Right ventricle myocardium superior (tissue), 1 donor: ENCODE results near the gene OR2D2. TPM values are rescaled to one million over a fixed set of nuclear protein-coding genes. Genes with fewer than 3 reads are reported as not detected.
A peak's percentile ranks its signal among the peaks of the same experiment; 100 is the strongest.
"Not testable (repeated sequence)": the region's sequence is repeated elsewhere in the genome, so short reads cannot be mapped to it uniquely, and the experiment has no call there.

Experiments used
- ATAC-seq: fragments of 200-7000 bp; cut with Tn5 transposase; one replicate; pipeline ENCODE4 v1.9.1; 2020; ENCODE audit warnings: mild to moderate bottlenecking; ENCODE audit not compliant: poor library complexity
- DNase-seq: peaks from one replicate; pipeline ENCODE4 v3.0.0-alpha.2; 2020
- intact Hi-C: fragments of 100-400 bp; cut with DNase I; formaldehyde crosslinking; loops from one replicate; pipeline ENCODE4 v1.11.2; 2022
- total RNA-seq: library from RNA; stranded (reverse); fragmentation: NEBNext Ultra II Directional; extraction: Animal tissue kit (Norgen Biotek cat#: 25700); gene quantifications from one replicate; pipeline ENCODE4 v1.2.1, GENCODE V29; 2021
- donor health status: DM: no; HTN: yes; CAD: no; lungs with severe emphysema.

Gene OR2D2
- total RNA-seq, 1 donor from 2014 or later = not detected

- ATAC-seq (no peak), DNase-seq (no peak)
- intact Hi-C loops = no loop called here
These were observed 2.5 kb downstream of the OR2D2 start for GRCh38 chr11:6889835-6890234.

DNA sequence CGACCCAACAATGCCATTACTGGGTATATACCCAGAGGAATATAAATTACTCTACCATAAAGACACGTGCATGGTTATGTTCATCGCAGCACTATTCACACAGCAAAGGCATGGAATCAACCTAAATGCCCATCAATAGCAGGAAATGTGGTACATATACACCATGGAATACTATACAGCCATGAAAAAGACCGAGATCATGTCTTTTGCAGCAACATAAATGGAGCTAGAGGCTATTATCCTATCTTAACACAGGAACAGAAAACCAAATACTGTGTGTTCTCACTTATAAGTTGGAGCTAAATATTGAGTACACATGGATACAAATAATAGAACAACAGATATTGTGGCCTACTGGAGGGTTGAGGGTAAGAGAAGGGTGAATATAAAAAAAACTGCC is 3.5 kb downstream of the OR2D2 start:
- no peak for ATAC-seq
- no peak for DNase-seq
- intact Hi-C loops = no loop called here

DNA sequence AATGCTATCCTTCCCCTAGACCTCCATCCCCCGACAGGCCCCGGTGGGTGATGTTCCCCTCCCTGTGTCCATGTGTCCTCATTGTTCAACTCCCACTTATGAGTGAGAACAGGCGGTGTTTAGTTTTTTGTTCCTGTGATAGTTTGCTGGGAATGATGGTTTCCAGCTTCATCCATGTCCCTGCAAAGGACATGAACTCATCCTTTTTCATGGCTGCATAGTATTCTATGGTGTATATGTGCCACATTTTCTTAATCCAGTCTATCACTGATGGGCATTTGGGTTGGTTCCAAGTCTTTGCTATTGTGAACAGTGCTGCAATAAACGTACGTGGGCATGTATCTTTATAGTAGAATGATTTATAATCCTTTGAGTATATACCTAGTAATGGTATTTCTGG is 4.6 kb downstream of the OR2D2 start:
- ATAC-seq, DNase-seq, intact Hi-C loops: not testable (repeated sequence)

DNA sequence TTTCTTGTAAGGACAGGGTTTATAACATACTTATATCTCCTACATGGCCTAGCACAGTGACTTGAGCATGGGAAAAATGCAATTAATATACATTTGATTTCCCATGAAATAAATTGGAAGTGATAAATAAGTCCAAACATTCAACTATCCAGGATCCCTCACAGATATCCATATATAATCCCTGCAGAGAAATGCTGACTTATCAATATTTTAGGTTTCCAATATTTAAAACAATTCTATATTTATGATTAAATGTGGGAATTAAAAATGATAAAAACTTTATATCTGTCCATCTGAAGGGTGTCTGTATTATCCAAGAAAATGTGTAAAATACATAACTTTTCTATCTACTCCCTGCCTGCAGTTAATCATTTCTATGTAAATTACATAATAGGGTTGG is 9.5 kb downstream of the OR2D2 start:
- DNase-seq (no peak), ATAC-seq (no peak)
- intact Hi-C loops = no loop called here

DNA sequence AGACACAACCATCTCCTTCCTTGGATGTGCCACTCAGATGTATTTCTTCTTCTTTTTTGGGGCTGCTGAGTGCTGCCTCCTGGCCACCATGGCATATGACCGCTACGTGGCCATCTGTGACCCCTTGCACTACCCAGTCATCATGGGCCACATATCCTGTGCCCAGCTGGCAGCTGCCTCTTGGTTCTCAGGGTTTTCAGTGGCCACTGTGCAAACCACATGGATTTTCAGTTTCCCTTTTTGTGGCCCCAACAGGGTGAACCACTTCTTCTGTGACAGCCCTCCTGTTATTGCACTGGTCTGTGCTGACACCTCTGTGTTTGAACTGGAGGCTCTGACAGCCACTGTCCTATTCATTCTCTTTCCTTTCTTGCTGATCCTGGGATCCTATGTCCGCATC is 15.4 kb downstream of the OR2D2 start:
- no peak for DNase-seq
- intact Hi-C loops = no loop called here
- ATAC-seq = no peak

- ATAC-seq (no peak), DNase-seq (no peak)
- intact Hi-C loops = no loop called here
These were observed 16.0 kb downstream of the OR2D2 start, which contains the start of gene OR10A4 for GRCh38 chr11:6876325-6876724. Gene OR10A4 (plus strand): TSS chr11:6876625. CDS start chr11:6876648, 23 bp downstream.

GRCh38 chr11:6875761-6876160 is 16.5 kb downstream of the OR2D2 start:
- DNase-seq = no peak
- ATAC-seq = no peak
- intact Hi-C loops = no loop called here

- DNase-seq = no peak
- no peak for ATAC-seq
- intact Hi-C loops = no loop called here
These were observed 21.0 kb downstream of the OR2D2 start for GRCh38 chr11:6871278-6871677.

DNA sequence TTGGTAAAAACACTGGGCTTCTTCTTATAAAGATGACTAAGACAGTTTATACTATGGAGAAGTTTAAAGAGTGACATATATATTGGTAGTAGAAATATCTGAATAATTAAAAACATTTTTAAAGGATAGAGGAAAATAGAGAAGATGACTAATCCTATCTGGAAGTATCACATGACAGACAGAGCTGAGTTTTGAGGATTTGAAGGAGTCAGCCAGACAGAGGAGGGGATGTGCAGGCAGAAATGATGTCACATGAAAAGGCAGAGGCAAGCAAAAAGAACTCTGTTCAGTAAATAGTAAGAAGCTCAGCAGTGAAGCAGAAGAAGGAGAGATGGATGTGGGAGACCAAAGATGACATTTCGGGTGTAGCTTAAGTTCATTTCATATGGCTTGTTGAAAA is 27.9 kb downstream of the OR2D2 start:
- no peak for ATAC-seq
- DNase-seq = no peak
- intact Hi-C loops = no loop called here

DNA sequence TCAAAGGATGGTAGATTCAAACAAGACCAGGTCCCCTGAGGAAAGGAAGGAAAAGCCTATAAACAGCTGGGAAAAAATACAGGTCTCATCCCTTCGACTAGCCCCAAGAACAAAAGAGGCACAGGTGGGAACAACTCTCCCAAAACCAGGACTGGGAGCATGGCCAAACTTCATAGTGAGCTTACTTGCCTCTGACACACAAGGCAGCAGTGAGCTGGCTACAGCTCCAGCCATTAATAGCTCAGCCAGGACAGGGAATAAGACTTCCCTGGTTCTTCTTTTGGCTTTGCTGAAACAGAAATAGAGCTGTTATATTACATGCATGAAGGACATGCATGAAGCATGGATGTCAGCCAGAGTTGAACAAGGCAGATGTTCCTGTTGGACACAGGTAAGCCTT is 29.3 kb downstream of the OR2D2 start, which contains the start of gene OR10A2:
OR10A2 (plus strand) TSS at position 97 of the 400 bp plus-strand sequence. CDS start 6,698 bp downstream, outside the sequence.
- DNase-seq (no peak), ATAC-seq (peak; percentile 45)
- intact Hi-C loops = no loop called here

DNA sequence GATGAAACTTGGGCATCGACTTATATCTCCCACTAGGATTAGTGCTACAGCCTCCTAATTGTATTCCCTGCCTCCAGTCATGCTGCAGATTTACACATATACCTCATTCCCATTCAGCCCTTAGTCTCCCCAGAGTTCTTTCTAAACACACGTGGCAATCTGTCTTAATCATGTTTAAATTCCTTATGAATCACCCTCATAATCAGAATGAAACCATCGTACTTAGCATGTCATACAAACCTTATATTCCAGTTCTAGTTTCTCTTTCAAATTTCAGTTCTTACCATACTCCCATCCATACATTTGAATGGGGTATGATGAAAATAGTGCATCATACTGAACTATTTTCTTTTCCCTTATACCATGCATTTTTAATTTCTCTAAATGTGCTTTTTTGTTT is 35.4 kb downstream of the OR2D2 start:
- ATAC-seq (no peak), DNase-seq (no peak)
- intact Hi-C loops = no loop called here

DNA sequence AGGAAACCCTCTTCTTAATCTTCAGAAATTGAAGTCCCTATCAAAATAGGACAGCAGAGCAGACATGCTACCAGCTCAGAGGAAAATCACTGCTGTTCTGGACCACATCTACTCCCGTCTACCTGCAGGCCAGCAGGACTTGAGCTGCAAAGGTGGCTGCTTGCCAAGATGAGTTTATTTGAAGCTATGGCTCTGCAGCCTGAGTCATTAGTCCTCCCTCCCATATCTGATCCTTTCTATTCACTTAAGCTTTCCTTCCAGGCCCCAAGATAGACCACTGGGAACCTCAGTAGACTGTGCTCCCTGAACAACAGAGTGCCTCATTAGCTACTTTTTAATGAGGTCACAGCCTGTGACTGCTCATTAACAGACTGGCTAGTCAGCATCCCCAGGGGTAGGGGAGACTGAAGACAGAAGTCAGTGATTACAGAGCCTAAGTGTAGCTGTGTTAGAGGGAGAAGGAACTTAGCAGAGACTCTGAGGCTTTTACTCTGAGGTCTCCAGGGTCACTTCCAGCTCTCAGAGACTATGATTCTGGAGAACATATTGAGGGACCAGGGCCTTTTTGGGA is 36.2 kb downstream of the OR2D2 start:
- no peak for DNase-seq
- no peak for ATAC-seq
- intact Hi-C loops = no loop called here

DNA sequence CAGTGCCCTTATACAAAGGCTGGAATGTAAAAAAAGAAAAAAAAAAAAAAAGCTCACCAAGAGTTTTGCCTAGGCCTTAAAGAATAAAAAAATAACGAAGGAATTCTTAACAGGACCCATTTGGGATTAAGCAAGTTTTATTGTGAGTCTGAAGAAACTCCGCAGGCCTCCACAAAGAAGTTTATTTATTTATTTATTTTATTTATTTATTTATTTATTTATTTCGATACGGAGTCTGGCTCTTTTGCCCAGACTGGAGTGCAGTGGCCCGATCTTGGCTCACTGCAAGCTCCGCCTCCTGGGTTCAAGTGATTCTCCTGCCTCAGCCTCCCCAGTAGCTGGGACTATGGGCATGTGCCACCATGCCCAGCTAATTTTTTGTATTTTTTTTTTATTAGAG is 37.5 kb downstream of the OR2D2 start:
- DNase-seq, ATAC-seq, intact Hi-C loops: not testable (repeated sequence)

- DNase-seq (no peak), ATAC-seq (no peak)
- intact Hi-C loops = no loop called here
These were observed 41.8 kb downstream of the OR2D2 start for GRCh38 chr11:6850526-6850925.

- no peak for ATAC-seq
- no peak for DNase-seq
- intact Hi-C loops = no loop called here
These were observed 46.9 kb downstream of the OR2D2 start, which contains the start of gene OR10A5 for GRCh38 chr11:6845383-6845782. Gene OR10A5 (plus strand): TSS chr11:6845683. CDS start chr11:6845683, 0 bp downstream.

DNA sequence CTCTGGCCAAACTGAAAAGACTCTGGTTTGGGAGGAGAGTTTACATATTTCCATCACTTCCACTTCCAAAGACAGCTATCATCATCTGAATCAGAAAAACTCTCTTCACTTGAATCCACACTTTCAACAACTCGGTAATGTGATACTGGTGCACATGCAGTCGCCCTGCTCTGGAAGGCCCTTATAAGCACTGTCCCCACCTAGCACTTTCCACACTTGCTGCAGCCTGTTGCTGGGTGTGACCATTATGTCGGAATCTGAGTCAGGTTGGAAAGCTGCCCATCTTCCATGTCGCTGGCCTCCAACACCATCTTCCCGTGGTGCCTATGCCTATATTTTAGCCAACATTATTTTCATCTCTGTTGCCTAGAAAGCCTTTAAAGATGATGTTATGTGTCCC is 47.9 kb downstream of the OR2D2 start:
- intact Hi-C loops = no loop called here
- DNase-seq = no peak
- ATAC-seq = no peak

- no peak for DNase-seq
- no peak for ATAC-seq
- intact Hi-C loops = no loop called here
These were observed 48.6 kb downstream of the OR2D2 start for GRCh38 chr11:6843670-6844069.

DNA sequence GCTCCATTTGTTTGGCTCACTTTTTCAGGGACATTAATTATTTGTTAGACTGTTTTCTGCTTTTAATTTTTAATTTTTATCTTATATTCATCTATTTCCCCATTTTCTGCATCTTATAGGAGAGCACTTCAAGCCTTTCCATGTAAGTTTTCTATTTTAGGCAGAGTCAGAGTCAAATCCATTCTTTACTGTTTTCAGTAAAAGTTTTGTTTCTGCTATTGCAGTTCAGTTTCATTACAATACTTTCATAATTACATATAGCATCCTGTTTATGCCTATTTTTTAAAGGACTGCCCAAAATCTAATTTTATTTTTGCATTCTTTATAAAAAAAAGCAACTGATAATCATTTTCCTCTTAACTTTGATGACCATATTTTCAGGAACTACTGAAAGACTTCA is 50.6 kb downstream of the OR2D2 start:
- ATAC-seq = no peak
- DNase-seq = no peak
- intact Hi-C loops = no loop called here
